WTC11 (cell line): ENCODE measurements around the gene TIMM44. TPM values are rescaled to one million over a fixed set of nuclear protein-coding genes. Genes with fewer than 3 reads are reported as not detected.

Source experiments
- AFF4 ChIP-seq: sonication (generic); formaldehyde crosslinking; IDR thresholded peaks from 2 replicates; pipeline ENCODE4 v1.8.1; 2023; ENCODE audit warnings: mild to moderate bottlenecking, missing genetic modification reagents, borderline replicate concordance
- ATF3 ChIP-seq: sonication (generic); formaldehyde crosslinking; conservative IDR thresholded peaks from 2 replicates; pipeline ENCODE4 v1.8.1; 2022; ENCODE audit warnings: mild to moderate bottlenecking, missing genetic modification reagents
- CDX4 ChIP-seq: fragments of 250-450 bp; sonication (Bioruptor Pico); IDR thresholded peaks from 2 replicates; pipeline ENCODE4 v1.9.0; 2021; ENCODE audit warnings: moderate library complexity, mild to moderate bottlenecking, inconsistent platforms, borderline replicate concordance
- EMX1 ChIP-seq: fragments of 250-450 bp; sonication (Bioruptor Pico); IDR thresholded peaks from 2 replicates; pipeline ENCODE4 v1.8.0; 2021; ENCODE audit warnings: mild to moderate bottlenecking
- ESRRA ChIP-seq: sonication (generic); formaldehyde crosslinking; IDR thresholded peaks from 2 replicates; pipeline ENCODE4 v1.8.1; 2022; ENCODE audit warnings: mild to moderate bottlenecking, missing genetic modification reagents, borderline replicate concordance
- FOXJ3 ChIP-seq: sonication (generic); formaldehyde crosslinking; IDR thresholded peaks from 2 replicates; pipeline ENCODE4 v1.9.0; 2021; ENCODE audit warnings: missing genetic modification reagents, mild to moderate bottlenecking, borderline replicate concordance
- IRF1 ChIP-seq: sonication (generic); formaldehyde crosslinking; IDR thresholded peaks from 2 replicates; pipeline ENCODE4 v1.8.0; 2023; ENCODE audit warnings: missing genetic modification reagents
- IRF2 ChIP-seq: sonication (generic); formaldehyde crosslinking; IDR thresholded peaks from 2 replicates; pipeline ENCODE4 v1.8.0; 2022; ENCODE audit warnings: low read depth, missing genetic modification reagents, borderline replicate concordance
- JUN ChIP-seq: sonication (generic); formaldehyde crosslinking; IDR thresholded peaks from 2 replicates; pipeline ENCODE4 v1.8.0; 2023; ENCODE audit warnings: mild to moderate bottlenecking, missing genetic modification reagents
- MAX ChIP-seq: sonication (generic); formaldehyde crosslinking; IDR thresholded peaks from 2 replicates; pipeline ENCODE4 v1.8.0; 2022; ENCODE audit warnings: mild to moderate bottlenecking, missing genetic modification reagents
- MLX ChIP-seq: sonication (generic); formaldehyde crosslinking; IDR thresholded peaks from 2 replicates; pipeline ENCODE4 v1.8.1; 2023; ENCODE audit warnings: mild to moderate bottlenecking, missing genetic modification reagents, moderate library complexity
- NFATC4 ChIP-seq: fragments of 250-450 bp; sonication (Bioruptor Pico); IDR thresholded peaks from 2 replicates; pipeline ENCODE4 v1.9.0; 2021; ENCODE audit warnings: mild to moderate bottlenecking
- PRDM15 ChIP-seq: sonication (generic); formaldehyde crosslinking; IDR thresholded peaks from 2 replicates; pipeline ENCODE4 v1.8.0; 2022; ENCODE audit warnings: missing genetic modification reagents
- RELA ChIP-seq: sonication (generic); formaldehyde crosslinking; IDR thresholded peaks from 2 replicates; pipeline ENCODE4 v1.8.1; 2022; ENCODE audit warnings: missing genetic modification reagents, mild to moderate bottlenecking, borderline replicate concordance
- SMAD4 ChIP-seq: sonication (generic); formaldehyde crosslinking; IDR thresholded peaks from 2 replicates; pipeline ENCODE4 v1.8.0; 2022; ENCODE audit warnings: mild to moderate bottlenecking, missing genetic modification reagents
- SP1 ChIP-seq: sonication (generic); formaldehyde crosslinking; conservative IDR thresholded peaks from 2 replicates; pipeline ENCODE4 v1.8.1; 2022; ENCODE audit warnings: missing genetic modification reagents
- TCF7 ChIP-seq: sonication (generic); formaldehyde crosslinking; IDR thresholded peaks from 2 replicates; pipeline ENCODE4 v1.8.0; 2022; ENCODE audit warnings: mild to moderate bottlenecking, low read depth, missing genetic modification reagents, moderate library complexity
- TEAD1 ChIP-seq: sonication (generic); formaldehyde crosslinking; IDR thresholded peaks from 2 replicates; pipeline ENCODE4 v1.8.0; 2022; ENCODE audit warnings: mild to moderate bottlenecking, missing genetic modification reagents
- TP53 ChIP-seq: sonication (generic); formaldehyde crosslinking; IDR thresholded peaks from 2 replicates; pipeline ENCODE4 v1.8.1; 2023; ENCODE audit warnings: mild to moderate bottlenecking, missing genetic modification reagents
- USF2 ChIP-seq: sonication (generic); formaldehyde crosslinking; IDR thresholded peaks from 2 replicates; pipeline ENCODE4 v1.8.1; 2023; ENCODE audit warnings: mild to moderate bottlenecking, missing genetic modification reagents, moderate library complexity
- ZNF512 ChIP-seq: sonication (generic); formaldehyde crosslinking; IDR thresholded peaks from 2 replicates; pipeline ENCODE4 v1.8.1; 2022; ENCODE audit warnings: missing genetic modification reagents, borderline replicate concordance
- ZSCAN18 ChIP-seq: fragments of 250-450 bp; sonication (Bioruptor Pico); IDR thresholded peaks from 2 replicates; pipeline ENCODE4 v2.1.2; 2022; ENCODE audit warnings: mild to moderate bottlenecking, moderate library complexity
- total RNA-seq: library from RNA; stranded (reverse); gene quantifications from 3 replicates; pipeline ENCODE4 v1.2.3, GENCODE V29; 2021

TIMM44 gene
- total RNA-seq, 1 experiment from 2014 or later = 129 TPM

- TF ChIP-seq PRDM15 (CRISPR knock-in tag) (peak; percentile 49; the same call in 1 of the 2 replicates), RELA (CRISPR knock-in tag) (peak; percentile 95; the same call in 1 of the 2 replicates), SP1 (CRISPR knock-in tag) (peak; percentile 95), TP53 (CRISPR knock-in tag) (no peak; the same call in 1 of the 2 replicates), CDX4 (CRISPR knock-in tag) (no peak), TEAD1 (CRISPR knock-in tag) (peak; percentile 96), AFF4 (CRISPR knock-in tag) (no peak), TCF7 (CRISPR knock-in tag) (no peak), EMX1 (no peak), IRF2 (CRISPR knock-in tag) (no peak), IRF1 (peak; percentile 90), FOXJ3 (no peak), MLX (CRISPR knock-in tag) (no peak), ZSCAN18 (no peak), ATF3 (CRISPR knock-in tag) (peak; percentile 69; the same call in 1 of the 2 replicates), ZNF512 (CRISPR knock-in tag) (0 out of 2 replicates have a peak, but pooled peaks have one; percentile 29), SMAD4 (no peak), ESRRA (peak; percentile 96), MAX (peak; percentile 99), JUN (CRISPR knock-in tag) (no peak), USF2 (CRISPR knock-in tag) (peak; percentile 40; the same call in 1 of the 2 replicates), NFATC4 (CRISPR knock-in tag) (no peak)
These were observed 40.0 kb downstream of the TIMM44 start, which contains the start of gene MAP2K7 (continued) for GRCh38 chr19:7903244-7904073.
